ENCODE results near the gene CCDC85A. TPM values are rescaled to one million over a fixed set of nuclear protein-coding genes. Genes with fewer than 3 reads are reported as not detected.

The CCDC85A gene
- total RNA-seq, 1 experiment from 2014 or later: not detected

- no peak overlapping the region for H3K4me3 ChIP-seq
- no peak for DNase-seq
- H3K27me3 ChIP-seq: no peaks in the 10 kb centered on the region
- H3K36me3 ChIP-seq: no peaks in the 10 kb centered on the region
- H3K9me3 ChIP-seq: no peaks in the 10 kb centered on the region
Measured at GRCh38 chr2:56314371-56314770, 130.6 kb downstream of the CCDC85A start.

GRCh38 chr2:56314796-56315195 lies 131.0 kb downstream of the CCDC85A start:
- no peak for DNase-seq
- H3K9me3 ChIP-seq: no peaks in the 10 kb centered on the region
- H3K36me3 ChIP-seq: no peaks in the 10 kb centered on the region
- no peak overlapping the region for H3K4me3 ChIP-seq
- no peaks in the 10 kb centered on the region for H3K27me3 ChIP-seq

- DNase-seq: no peak
- Histone ChIP-seq H3K36me3 (no peaks in the 10 kb centered on the region), H3K9me3 (no peaks in the 10 kb centered on the region), H3K4me3 (no peak overlapping the region), H3K27me3 (no peaks in the 10 kb centered on the region)
Measured at GRCh38 chr2:56315376-56315775, 131.6 kb downstream of the CCDC85A start.

GRCh38 chr2:56316011-56316410 lies 132.2 kb downstream of the CCDC85A start:
- Histone ChIP-seq H3K9me3 (no peaks in the 10 kb centered on the region), H3K27me3 (no peaks in the 10 kb centered on the region), H3K4me3 (no peak overlapping the region), H3K36me3 (no peaks in the 10 kb centered on the region)
- DNase-seq: no peak

GRCh38 chr2:56318147-56318546 lies 134.4 kb downstream of the CCDC85A start:
- Histone ChIP-seq H3K4me3 (no peak overlapping the region), H3K36me3 (no peaks in the 10 kb centered on the region), H3K9me3 (no peaks in the 10 kb centered on the region), H3K27me3 (no peaks in the 10 kb centered on the region)
- DNase-seq: no peak

- DNase-seq: no peak
Measured at GRCh38 chr2:56325661-56326345, 142.0 kb downstream of the CCDC85A start.

GRCh38 chr2:56326346-56326741 lies 142.6 kb downstream of the CCDC85A start:
- no peak for DNase-seq
- H3K9me3 ChIP-seq: no peaks in the 10 kb centered on the region
- H3K36me3 ChIP-seq: no peaks in the 10 kb centered on the region
- H3K27me3 ChIP-seq: no peaks in the 10 kb centered on the region
- no peak overlapping the region for H3K4me3 ChIP-seq

More at GRCh38 chr2:56325661-56326345, 142.0 kb downstream of the CCDC85A start:
- Histone ChIP-seq H3K4me3 (no peak overlapping the region), H3K9me3 (no peaks in the 10 kb centered on the region), H3K36me3 (no peaks in the 10 kb centered on the region), H3K27me3 (no peaks in the 10 kb centered on the region)

GRCh38 chr2:56331810-56332209 lies 148.0 kb downstream of the CCDC85A start:
- no peak overlapping the region for H3K4me3 ChIP-seq
- no peaks in the 10 kb centered on the region for H3K36me3 ChIP-seq
- no peaks in the 10 kb centered on the region for H3K27me3 ChIP-seq
- H3K9me3 ChIP-seq: no peaks in the 10 kb centered on the region
- DNase-seq: no peak

GRCh38 chr2:56333812-56334485 lies 150.2 kb downstream of the CCDC85A start:
- Histone ChIP-seq H3K9me3 (no peaks in the 10 kb centered on the region), H3K36me3 (no peaks in the 10 kb centered on the region), H3K4me3 (no peak overlapping the region), H3K27me3 (no peaks in the 10 kb centered on the region)
- DNase-seq: no peak

GRCh38 chr2:56334622-56335021 lies 150.8 kb downstream of the CCDC85A start:
- no peak overlapping the region for H3K4me3 ChIP-seq
- H3K36me3 ChIP-seq: no peaks in the 10 kb centered on the region
- DNase-seq: no peak
- H3K27me3 ChIP-seq: no peaks in the 10 kb centered on the region
- H3K9me3 ChIP-seq: no peaks in the 10 kb centered on the region

- Histone ChIP-seq H3K9me3 (no peaks in the 10 kb centered on the region), H3K27me3 (no peaks in the 10 kb centered on the region), H3K4me3 (no peak overlapping the region), H3K36me3 (no peaks in the 10 kb centered on the region)
- DNase-seq: no peak
Measured at GRCh38 chr2:56335101-56335500, 151.3 kb downstream of the CCDC85A start.

- Histone ChIP-seq H3K27me3 (no peaks in the 10 kb centered on the region), H3K4me3 (no peak overlapping the region), H3K9me3 (no peaks in the 10 kb centered on the region), H3K36me3 (no peaks in the 10 kb centered on the region)
- no peak for DNase-seq
Measured at GRCh38 chr2:56337342-56337741, 153.6 kb downstream of the CCDC85A start.

- Histone ChIP-seq H3K27me3 (no peaks in the 10 kb centered on the region), H3K36me3 (no peaks in the 10 kb centered on the region), H3K4me3 (no peak overlapping the region), H3K9me3 (no peaks in the 10 kb centered on the region)
- DNase-seq: no peak
Measured at GRCh38 chr2:56338232-56338631, 154.4 kb downstream of the CCDC85A start.

- Histone ChIP-seq H3K36me3 (no peaks in the 10 kb centered on the region), H3K27me3 (no peaks in the 10 kb centered on the region), H3K9me3 (no peaks in the 10 kb centered on the region), H3K4me3 (no peak overlapping the region)
- DNase-seq: no peak
Measured at GRCh38 chr2:56344771-56345170, 161.0 kb downstream of the CCDC85A start.

- Histone ChIP-seq H3K27me3 (no peaks in the 10 kb centered on the region), H3K36me3 (no peaks in the 10 kb centered on the region), H3K9me3 (no peaks in the 10 kb centered on the region), H3K4me3 (no peak overlapping the region)
- no peak for DNase-seq
Measured at GRCh38 chr2:56347881-56348280, 164.1 kb downstream of the CCDC85A start.

GRCh38 chr2:56348392-56349210 lies 164.8 kb downstream of the CCDC85A start:
- Histone ChIP-seq H3K4me3 (no peak overlapping the region), H3K36me3 (no peaks in the 10 kb centered on the region), H3K27me3 (no peaks in the 10 kb centered on the region), H3K9me3 (no peaks in the 10 kb centered on the region)
- DNase-seq: no peak

GRCh38 chr2:56357655-56358295 lies 174.0 kb downstream of the CCDC85A start:
- H3K27me3 ChIP-seq: no peaks in the 10 kb centered on the region
- no peak for DNase-seq
- no peaks in the 10 kb centered on the region for H3K36me3 ChIP-seq

More at GRCh38 chr2:56357655-56358295, 174.0 kb downstream of the CCDC85A start:
- Histone ChIP-seq H3K4me3 (no peak overlapping the region), H3K9me3 (no peaks in the 10 kb centered on the region)
